ENCODE results near the gene ROCK1.
"Not testable (repeated sequence)": the region's sequence is repeated elsewhere in the genome, so short reads cannot be mapped to it uniquely, and the experiment has no call there.

The ROCK1 gene

GRCh38 chr18:21052385-21052784, 59.2 kb downstream of the ROCK1 start:
- DNase-seq (ENCODE audit: low read depth) = no peak

GRCh38 chr18:21051620-21052019, 60.0 kb downstream of the ROCK1 start:
- DNase-seq (ENCODE audit: low read depth) = no peak

DNA sequence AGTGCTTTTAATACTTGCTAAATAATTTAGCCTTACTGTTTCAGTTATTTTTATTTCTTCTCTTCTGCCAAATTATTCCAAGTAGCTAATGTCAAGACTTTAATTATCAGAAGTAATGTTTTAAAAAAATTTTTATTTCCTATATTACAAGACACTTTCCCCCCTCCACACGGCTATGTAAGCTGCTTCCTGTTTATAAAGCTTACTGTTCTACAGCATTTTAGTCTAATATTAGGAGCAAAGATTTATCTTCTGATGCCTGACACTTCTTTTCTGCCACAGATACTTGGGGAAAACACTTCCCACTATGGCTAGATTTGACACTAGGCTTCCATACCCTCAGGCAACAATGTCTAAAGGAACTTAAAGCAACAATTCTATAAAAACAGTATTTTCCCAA, 62.3 kb downstream of the ROCK1 start:
- DNase-seq (ENCODE audit: low read depth) = no peak

DNA sequence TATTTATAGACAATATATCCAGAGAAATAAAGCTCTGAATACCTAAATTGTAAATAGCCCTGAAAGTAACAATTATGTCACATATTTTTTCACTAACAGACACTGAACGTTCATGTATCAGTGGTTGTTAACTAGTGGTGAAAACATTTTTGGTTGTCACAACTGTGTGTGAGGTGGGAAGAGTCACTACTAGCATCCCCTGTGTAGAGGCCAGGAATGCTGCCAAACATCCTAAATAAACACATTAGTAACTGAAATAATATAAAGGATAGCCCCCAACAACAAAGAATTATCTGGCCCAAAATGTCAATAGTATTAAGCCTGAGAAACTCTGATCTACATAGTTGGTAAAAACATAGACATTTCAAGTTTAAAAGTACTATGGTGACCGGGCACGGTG, 64.5 kb downstream of the ROCK1 start:
- DNase-seq (ENCODE audit: low read depth) = no peak

DNA sequence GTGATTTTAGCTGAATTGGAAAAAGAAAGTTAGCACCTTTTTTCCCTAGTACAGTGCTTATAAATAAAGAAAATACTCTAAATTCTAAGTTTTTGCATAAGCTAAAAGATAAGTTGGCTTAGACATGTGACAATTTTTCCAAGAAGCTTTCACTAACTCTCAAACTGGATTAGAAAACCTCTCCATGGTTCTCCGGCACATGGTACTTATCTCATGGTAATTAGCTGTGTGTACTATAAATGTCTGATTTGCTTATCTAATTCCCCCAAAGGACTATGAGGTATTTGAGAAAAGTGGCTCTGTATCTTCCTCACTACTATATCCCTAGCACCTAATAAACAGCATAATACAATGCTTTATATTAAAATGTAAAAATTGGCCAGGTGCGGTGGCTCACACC, 71.1 kb downstream of the ROCK1 start:
- no peak for DNase-seq (ENCODE audit: low read depth)

DNA sequence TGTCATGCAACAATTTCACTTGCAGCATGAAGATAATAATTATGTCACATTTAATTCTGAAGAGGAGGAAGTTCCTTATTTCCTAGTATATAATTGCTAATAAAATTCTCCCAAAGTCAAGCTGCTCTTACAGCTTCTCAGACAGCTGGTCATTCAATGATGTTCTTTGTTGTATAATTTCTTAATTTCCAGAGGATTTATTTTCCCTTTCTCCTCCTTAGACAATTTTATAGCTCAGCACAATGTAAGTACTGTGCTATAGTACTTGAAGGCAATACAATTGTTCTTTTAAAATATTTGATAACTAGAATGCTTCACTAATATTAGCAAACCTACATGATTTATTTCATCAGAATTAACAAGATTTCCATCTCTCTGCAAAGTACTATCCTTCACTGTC, 73.4 kb downstream of the ROCK1 start:
- no peak for DNase-seq (ENCODE audit: low read depth)

DNA sequence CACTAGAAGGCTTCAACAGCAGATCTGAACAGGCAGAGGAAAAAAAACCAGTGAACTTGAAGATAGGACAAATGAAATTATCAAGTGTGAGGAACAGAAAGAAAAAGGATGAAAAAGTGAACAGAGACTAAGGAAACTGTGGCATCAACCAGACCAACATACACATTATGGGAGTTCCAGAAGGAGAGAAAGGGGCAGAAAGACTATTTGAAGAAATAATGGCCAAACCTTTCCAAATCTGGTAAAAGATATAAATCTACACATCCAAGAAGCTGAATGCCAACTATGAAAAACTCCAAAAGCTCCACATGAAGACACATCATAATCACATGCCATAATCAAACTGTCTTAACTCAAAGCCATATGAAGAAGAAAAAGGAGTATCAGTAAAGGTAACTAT, 79.8 kb downstream of the ROCK1 start:
- no peak for DNase-seq (ENCODE audit: low read depth)

DNA sequence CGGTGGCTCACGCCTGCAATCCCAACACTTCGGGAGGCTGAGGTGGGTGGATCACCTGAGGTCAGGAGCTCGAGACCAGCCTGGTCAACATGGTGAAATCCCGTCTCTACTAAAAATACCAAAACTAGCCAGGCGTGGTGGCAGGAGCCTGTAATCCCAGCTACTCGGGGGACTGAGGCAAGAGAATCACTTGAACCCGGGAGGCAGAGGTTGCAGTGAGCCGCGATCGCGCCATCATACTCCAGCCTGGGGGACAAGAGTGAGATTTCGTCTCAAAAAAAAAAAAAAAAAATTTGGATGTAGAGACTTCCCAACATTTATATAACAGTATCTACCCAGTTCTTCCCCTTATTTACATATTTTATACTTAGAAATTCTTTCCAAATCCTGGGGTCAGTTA, 93.4 kb downstream of the ROCK1 start:
- not testable (repeated sequence) for DNase-seq (ENCODE audit: low read depth)

DNA sequence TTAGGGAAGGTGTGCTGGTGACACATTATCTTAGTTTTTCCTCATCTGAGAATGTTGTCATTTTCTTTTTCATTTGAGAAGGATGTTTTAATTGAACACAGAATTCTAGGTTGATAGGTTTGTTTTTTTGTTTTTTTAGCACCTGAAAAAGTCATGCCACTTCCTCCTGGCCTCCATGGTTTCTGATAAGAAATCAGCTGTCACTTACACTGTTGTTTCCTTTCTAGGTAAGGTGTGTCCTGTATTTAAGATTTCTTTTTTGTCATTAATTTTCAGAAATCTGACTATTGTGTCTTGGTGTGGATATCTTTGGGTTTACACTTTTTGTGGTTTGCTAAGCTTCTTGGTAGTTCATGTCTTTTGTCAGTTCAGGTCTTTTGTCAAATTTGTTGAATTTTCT, 99.3 kb downstream of the ROCK1 start:
- no peak for DNase-seq (ENCODE audit: low read depth)

- no peak for DNase-seq (ENCODE audit: low read depth)
Measured at GRCh38 chr18:21004726-21005125, 106.9 kb downstream of the ROCK1 start.

DNA sequence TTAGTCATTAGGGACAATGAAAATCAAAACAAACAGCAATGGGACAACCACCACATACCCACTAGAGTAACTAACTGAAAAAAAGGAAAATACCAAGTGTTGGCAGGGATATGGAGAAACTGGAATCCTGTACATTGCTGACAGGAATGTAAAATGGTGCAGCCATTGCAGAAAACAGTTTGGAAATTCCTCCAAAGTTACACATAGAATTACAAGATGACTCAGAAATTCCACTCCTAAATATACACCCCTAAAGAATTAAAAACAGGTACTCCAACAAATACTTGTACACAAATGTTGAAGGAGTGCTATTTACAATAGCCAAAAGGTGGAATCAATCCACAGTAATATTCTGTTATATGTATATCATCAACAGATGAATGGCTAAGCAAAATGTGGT, 110.9 kb downstream of the ROCK1 start:
- DNase-seq (ENCODE audit: low read depth) = no peak

- no peak for DNase-seq (ENCODE audit: low read depth)
Measured at GRCh38 chr18:20997371-20997770, 114.2 kb downstream of the ROCK1 start.

DNA sequence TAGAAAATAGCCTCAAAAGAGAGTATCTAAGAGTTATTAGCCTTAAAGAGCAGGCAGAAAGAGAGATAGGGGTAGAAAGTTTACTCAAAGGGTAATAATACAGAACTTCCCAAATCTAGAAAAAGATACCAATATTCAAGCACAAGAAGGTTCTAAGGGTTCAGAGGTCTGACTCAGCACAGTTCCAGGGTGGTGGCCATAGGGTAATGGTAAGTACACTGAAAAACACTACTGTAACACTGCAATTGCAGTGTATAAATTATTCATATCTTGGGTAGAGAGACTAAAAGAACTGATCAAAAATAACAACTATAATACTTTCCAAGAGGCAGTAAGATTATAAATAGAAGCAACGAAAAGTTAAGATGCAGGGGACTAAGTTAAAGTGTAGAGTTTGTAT, 115.2 kb downstream of the ROCK1 start:
- no peak for DNase-seq (ENCODE audit: low read depth)

- no peak for DNase-seq (ENCODE audit: low read depth)
Measured at GRCh38 chr18:20988726-20989125, 122.9 kb downstream of the ROCK1 start.

DNA sequence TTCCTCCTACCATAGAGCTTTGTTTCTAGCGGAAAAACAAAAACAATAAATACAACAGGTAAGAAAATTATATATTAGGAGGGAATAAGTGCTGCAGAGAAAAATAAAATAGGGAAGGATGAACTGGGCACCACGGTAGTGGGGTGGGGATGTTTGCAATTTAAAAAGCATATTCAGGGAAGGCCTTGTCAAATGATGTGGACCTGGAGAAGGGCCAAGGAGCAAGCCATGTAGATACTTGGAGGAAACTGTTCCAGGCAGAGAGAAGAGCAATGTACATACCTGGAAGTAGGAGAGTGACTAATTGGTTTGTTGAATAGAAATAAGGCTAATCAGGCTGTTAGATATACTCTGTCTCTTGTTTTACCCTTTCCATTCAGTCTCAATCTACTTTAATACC, 136.5 kb downstream of the ROCK1 start:
- DNase-seq (ENCODE audit: low read depth) = no peak

- no peak for DNase-seq (ENCODE audit: low read depth)
Measured at GRCh38 chr18:20971886-20972267, 139.7 kb downstream of the ROCK1 start.

DNA sequence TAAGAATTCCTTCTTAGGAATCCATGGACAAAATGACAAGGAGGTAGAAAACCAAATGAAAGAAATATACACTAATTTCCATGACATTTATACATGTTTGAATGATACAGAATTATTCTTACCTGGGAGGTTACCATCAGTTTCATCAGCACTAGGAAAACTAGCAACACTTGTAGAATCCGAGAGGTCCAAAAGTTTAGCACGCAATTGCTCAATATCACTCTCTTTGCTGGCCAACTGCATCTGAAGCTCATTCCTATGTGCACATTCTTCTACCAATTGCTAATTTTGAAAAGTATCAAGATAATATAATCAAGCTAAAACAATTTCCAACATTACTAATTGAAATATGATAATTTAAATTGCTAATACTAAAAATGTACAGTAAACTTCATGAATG, 144.8 kb downstream of the ROCK1 start:
- DNase-seq (ENCODE audit: low read depth) = no peak

GRCh38 chr18:20963027-20963426, 148.6 kb downstream of the ROCK1 start:
- DNase-seq (ENCODE audit: low read depth) = no peak

- DNase-seq (ENCODE audit: low read depth) = no peak
Measured at GRCh38 chr18:20960735-20961134, 150.9 kb downstream of the ROCK1 start.

- not testable (repeated sequence) for DNase-seq (ENCODE audit: low read depth)
Measured at GRCh38 chr18:20950827-20951226, 160.8 kb downstream of the ROCK1 start.

All from activated gamma-delta T cell treated with anti-CD3 and anti-CD28 coated beads, Interleukin-2, amount 50 U/mL, for 16 hours (primary cell).